Uterus (tissue), 2 donors: Measurements from ENCODE around the gene CACNG8.

Source experiments
- POLR2A ChIP-seq, 2 donors: fragments of 450-650 bp; IDR thresholded peaks; one replicate each; pipeline ENCODE4 v1.6.1; 2016; ENCODE audit warnings: antibody characterized with exemption in 2 of 2, mild to moderate bottlenecking in 1 of 2, moderate library complexity in 1 of 2
- TF ChIP-seq, protein P1 (sequence below), 4 experiments: fragments of 200-600 bp in 2 of 4; fragments of 450-650 bp in 2 of 4; sonication (generic) in 2 of 4; IDR thresholded peaks; one replicate each; pipeline ENCODE4 v1.5.1; 2016 to 2019; ENCODE audit warnings: antibody characterized with exemption in 4 of 4, mild to moderate bottlenecking in 2 of 4, moderate library complexity in 1 of 4

DNA sequence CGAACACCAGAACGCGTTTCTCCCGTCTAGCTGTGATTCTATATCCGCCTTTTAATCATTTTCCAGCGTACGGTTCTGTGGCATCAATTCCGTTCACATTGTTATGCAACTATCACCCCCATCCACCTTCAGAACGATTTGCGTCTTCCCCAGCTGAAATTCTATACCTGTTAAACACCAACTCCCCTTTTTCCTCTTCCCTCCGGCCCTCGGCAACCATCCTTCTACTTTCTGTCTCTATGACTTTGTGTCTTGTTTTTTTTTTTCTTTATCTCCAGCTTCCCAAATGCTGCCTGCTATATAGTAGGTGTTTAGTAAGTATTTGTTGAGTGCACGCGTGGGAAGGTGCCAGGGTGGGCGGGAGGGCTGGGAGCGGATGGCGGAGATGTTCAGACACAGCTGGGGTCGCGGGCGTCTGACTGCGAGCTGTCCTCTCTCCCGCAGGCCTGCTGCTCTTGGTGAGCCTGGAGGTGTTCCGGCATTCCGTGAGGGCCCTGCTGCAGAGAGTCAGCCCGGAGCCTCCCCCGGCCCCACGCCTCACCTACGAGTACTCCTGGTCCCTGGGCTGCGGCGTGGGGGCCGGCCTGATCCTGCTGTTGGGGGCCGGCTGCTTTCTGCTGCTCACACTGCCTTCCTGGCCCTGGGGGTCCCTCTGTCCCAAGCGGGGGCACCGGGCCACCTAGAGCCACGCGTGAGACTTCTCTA lies 48.9 kb downstream of the CACNG8 start:
- TF ChIP-seq, protein P1, sequence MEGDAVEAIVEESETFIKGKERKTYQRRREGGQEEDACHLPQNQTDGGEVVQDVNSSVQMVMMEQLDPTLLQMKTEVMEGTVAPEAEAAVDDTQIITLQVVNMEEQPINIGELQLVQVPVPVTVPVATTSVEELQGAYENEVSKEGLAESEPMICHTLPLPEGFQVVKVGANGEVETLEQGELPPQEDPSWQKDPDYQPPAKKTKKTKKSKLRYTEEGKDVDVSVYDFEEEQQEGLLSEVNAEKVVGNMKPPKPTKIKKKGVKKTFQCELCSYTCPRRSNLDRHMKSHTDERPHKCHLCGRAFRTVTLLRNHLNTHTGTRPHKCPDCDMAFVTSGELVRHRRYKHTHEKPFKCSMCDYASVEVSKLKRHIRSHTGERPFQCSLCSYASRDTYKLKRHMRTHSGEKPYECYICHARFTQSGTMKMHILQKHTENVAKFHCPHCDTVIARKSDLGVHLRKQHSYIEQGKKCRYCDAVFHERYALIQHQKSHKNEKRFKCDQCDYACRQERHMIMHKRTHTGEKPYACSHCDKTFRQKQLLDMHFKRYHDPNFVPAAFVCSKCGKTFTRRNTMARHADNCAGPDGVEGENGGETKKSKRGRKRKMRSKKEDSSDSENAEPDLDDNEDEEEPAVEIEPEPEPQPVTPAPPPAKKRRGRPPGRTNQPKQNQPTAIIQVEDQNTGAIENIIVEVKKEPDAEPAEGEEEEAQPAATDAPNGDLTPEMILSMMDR (IDR thresholded peaks at IDR 0.05) = no peak
- no peak for TF ChIP-seq POLR2A (IDR thresholded peaks at IDR 0.05)
